Measurements from ENCODE around the gene USP49. TPM values are rescaled to one million over a fixed set of nuclear protein-coding genes. Genes with fewer than 3 reads are reported as not detected.
A peak's percentile ranks its signal among the peaks of the same experiment; 100 is the strongest.

The USP49 gene
- total and polyA plus RNA-seq, 10 of the 15 experiments (the other 5 are each of a cell fraction or from before 2014, with no cell fraction given), result 1.0 to 7.7 (median 4.3) TPM

DNA sequence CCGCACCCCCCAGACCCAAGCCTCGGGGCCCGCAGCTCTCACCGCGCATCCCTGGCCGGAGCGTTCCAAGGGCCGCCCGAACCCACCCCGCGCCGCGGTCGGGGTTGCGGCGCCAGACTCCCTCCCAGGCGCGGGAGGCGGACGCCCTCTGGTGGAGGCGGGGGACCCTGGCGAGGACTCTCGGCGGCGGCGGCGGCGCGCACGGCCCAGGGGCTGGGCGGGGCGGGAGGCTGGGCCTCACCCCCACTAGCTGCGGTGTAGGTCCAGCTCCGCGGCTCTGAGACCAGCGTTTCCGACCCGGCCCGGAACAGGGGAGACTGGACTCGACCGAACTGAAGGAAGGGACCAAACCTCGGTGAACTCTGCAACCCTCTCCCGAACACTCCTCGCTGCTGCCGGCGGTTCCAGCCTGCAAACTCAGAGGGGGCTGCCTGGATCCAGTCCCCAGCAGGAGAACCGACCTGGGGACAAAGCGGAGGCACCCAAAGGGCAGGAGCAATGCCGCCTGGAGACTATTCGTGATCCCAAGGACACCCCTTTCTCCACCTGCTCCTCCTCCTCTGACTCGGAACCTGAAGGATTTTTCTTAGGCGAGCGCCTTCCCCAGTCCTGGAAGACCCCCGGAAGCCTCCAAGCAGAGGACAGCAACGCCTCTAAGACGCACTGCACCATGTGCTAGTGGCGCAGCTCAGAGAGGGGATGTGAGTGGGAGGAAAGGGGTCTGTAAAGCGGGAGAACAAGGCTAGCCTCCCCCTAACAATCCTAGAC, 108.5 kb downstream of the USP49 start (continued):
- TF ChIP-seq ETV6 (conservative IDR thresholded peaks at IDR 0.05 in 1 of 2, IDR thresholded peaks at IDR 0.05 in 1 of 2; ENCODE audit: borderline replicate concordance in 1 of 2, low read depth in 1 of 2) (no peak), SRF (IDR thresholded peaks at IDR 0.05; ENCODE audit: low read depth in 2 of 2, low read length in 2 of 2) (no peak), SP1 (IDR thresholded peaks at IDR 0.05; ENCODE audit: low read depth, low read length) (no peak), RBBP5 (conservative IDR thresholded peaks at IDR 0.05) (no peak)
- TF ChIP-seq, protein P1, sequence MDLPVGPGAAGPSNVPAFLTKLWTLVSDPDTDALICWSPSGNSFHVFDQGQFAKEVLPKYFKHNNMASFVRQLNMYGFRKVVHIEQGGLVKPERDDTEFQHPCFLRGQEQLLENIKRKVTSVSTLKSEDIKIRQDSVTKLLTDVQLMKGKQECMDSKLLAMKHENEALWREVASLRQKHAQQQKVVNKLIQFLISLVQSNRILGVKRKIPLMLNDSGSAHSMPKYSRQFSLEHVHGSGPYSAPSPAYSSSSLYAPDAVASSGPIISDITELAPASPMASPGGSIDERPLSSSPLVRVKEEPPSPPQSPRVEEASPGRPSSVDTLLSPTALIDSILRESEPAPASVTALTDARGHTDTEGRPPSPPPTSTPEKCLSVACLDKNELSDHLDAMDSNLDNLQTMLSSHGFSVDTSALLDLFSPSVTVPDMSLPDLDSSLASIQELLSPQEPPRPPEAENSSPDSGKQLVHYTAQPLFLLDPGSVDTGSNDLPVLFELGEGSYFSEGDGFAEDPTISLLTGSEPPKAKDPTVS (IDR thresholded peaks at IDR 0.05; ENCODE audit: low read depth, low read length), result no peak

DNA sequence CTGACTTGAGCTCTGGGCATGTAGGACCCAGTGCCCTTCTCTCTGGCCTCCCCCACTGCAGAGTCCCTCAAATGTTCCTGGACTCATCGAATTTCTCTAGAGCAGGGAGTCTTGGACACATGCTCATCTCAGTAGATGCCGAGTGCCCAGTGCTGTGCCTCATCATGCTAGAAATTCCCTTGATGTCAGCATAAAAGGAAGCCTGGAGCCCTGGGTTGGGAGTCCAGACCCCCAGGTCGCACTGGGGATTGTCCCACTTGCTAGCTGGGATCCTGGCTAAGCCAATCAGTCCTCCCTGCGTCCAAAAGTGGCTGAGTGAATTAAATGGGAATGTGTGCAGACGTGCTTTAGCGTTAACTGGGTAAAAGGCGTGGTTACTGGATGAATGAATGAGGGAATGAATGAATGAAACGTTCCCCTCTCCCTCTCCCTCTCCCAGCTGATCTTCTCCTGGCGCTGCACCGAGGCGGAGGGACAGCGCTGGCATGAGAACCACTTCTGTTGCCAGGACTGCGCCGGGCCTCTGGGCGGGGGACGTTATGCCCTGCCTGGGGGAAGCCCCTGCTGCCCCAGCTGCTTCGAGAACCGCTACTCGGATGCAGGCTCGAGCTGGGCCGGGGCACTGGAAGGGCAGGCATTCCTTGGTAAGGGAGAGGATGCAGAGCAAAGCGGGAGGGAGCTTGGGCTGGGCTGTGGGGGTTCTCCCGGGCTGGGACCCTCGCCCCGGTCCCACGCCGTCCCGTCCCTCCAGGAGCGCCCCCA, 109.3 kb downstream of the USP49 start:
- H3K36me3 ChIP-seq (ENCODE audit: control insufficient read depth in 2 of 2, insufficient read depth in 2 of 2, low read length in 1 of 2), result peaks cover 2 to 18% of the 10 kb centered on the region in 2 experiments; a peak in 3 of 4 replicates
- CTCF ChIA-PET, result interaction anchor here (0.6 to 8.3 kb wide), 24 partner anchors 9 to 957 kb away, joined by 3 to 141 read pairs (median 4); partner anchors contain the start of genes BYSL, MED20 and TAF8
- BruUV-seq (replicated peaks), result no TSS peak
- RAD21 ChIA-PET (ENCODE audit: unreplicated experiment), result interaction anchor here (0.7 to 5.0 kb wide), 9 partner anchors 11 to 257 kb away, joined by 3 to 80 read pairs (median 4); partner anchors contain the start of genes BYSL, MED20 and USP49
- H3K4me3 ChIP-seq, result peak overlapping the region; percentile 100
- no peaks in the 10 kb centered on the region for H3K27me3 ChIP-seq (replicated peaks in 1 of 2; ENCODE audit: control insufficient read depth in 2 of 2, insufficient read depth in 2 of 2, low read length in 1 of 2)
- peak overlapping the region; percentile 98 for H3K4me2 ChIP-seq (ENCODE audit: control insufficient read depth, insufficient read depth)
- H3K4me1 ChIP-seq (ENCODE audit: control insufficient read depth, insufficient read depth, low read length), result peaks cover 28% of the 10 kb centered on the region
- H3K27ac ChIP-seq (ENCODE audit: control insufficient read depth, insufficient read depth), result peak overlapping the region; percentile 18; the same call in 1 of the 2 replicates
- intact Hi-C loops (cut with micrococcal nuclease; ENCODE audit: unreplicated experiment), result loop anchor here (2.0 to 5.0 kb wide), 5 partner anchors 51 to 776 kb away; partner anchors contain the start of genes BYSL, MED20, TFEB and UBR2
- no peaks in the 10 kb centered on the region for H4K20me1 ChIP-seq (ENCODE audit: control insufficient read depth, insufficient read depth)
- POLR2A ChIA-PET, result interaction anchor here (1.0 to 3.9 kb wide), 8 partner anchors 15 to 263 kb away, joined by 3 to 30 read pairs (median 4); partner anchors contain the start of genes BYSL and MED20
- 27% methylated on average over 28 of the region's 29 CpGs for WGBS (ENCODE audit: insufficient coverage, insufficient replicate concordance, low lambda C conversion rate, missing lambda C conversion rate)
- peaks cover 25% of the 10 kb centered on the region for H3K79me2 ChIP-seq (ENCODE audit: control insufficient read depth, insufficient read depth, low read length)
- H2AFZ ChIP-seq (ENCODE audit: control insufficient read depth, low read depth, low read length), result peak overlapping the region; percentile 66
- ATAC-seq, result peak; percentile 15
- in situ Hi-C loops (cut with MboI), result loop anchor here (5.0 kb wide), 1 partner anchor 256 kb away; no protein-coding TSS in a partner anchor
- H3K9me3 ChIP-seq (replicated peaks; ENCODE audit: control insufficient read depth, insufficient read depth, low read length), result no peaks in the 10 kb centered on the region
- TF ChIP-seq, protein P2, sequence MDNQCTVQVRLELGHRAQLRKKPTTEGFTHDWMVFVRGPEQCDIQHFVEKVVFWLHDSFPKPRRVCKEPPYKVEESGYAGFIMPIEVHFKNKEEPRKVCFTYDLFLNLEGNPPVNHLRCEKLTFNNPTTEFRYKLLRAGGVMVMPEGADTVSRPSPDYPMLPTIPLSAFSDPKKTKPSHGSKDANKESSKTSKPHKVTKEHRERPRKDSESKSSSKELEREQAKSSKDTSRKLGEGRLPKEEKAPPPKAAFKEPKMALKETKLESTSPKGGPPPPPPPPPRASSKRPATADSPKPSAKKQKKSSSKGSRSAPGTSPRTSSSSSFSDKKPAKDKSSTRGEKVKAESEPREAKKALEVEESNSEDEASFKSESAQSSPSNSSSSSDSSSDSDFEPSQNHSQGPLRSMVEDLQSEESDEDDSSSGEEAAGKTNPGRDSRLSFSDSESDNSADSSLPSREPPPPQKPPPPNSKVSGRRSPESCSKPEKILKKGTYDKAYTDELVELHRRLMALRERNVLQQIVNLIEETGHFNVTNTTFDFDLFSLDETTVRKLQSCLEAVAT (IDR thresholded peaks at IDR 0.05), result no peak
- peak; percentile 95 for TF ChIP-seq ZNF24 (IDR thresholded peaks at IDR 0.05)
- 0 out of 2 replicates have a peak, but pooled peaks have one; percentile 23 for TF ChIP-seq TCF12 (IDR thresholded peaks at IDR 0.05; ENCODE audit: low read depth, low read length)
- H3K9ac ChIP-seq (ENCODE audit: control insufficient read depth, insufficient read depth, low read length), result peak overlapping the region; percentile 94; the same call in 1 of the 2 replicates
- no peak for DNase-seq (ENCODE audit: low read depth, low spot score)
- no peak for FAIRE-seq
- SMC1A ChIA-PET (ENCODE audit: uncharacterized antibody, unreplicated experiment), result interaction anchor here (1.6 to 5.6 kb wide), 3 partner anchors 135 to 259 kb away, joined by 6 to 54 read pairs (median 20); partner anchors contain the start of genes BYSL and MED20

All from GM12878 (cell line).